ENCODE data around the gene ATXN10. TPM values are rescaled to one million over a fixed set of nuclear protein-coding genes. Genes with fewer than 3 reads are reported as not detected.

ATXN10 gene
- total RNA-seq, 2 experiments from 2014 or later = 43.8 to 48.0 TPM

GRCh38 chr22:45834241-45834640 lies 162.6 kb downstream of the ATXN10 start:
- Mint-ChIP-seq H3K9me3 (no peaks in the 10 kb centered on the region), H3K27ac (no peak overlapping the region), H3K4me1 (ENCODE audit: low read depth) (no peaks in the 10 kb centered on the region), H3K27me3 (no peaks in the 10 kb centered on the region), H3K36me3 (ENCODE audit: low read depth) (peaks cover 50% of the 10 kb centered on the region), H3K4me3 (no peak overlapping the region)
- no peak for DNase-seq
- POLR2A ChIA-PET = no interaction called here
- no peak for ATAC-seq (ENCODE audit: poor library complexity)
- no peaks in the 10 kb centered on the region for H3K4me1 ChIP-seq (ENCODE audit: insufficient read depth, low read length)
- CTCF ChIA-PET = interaction anchor here (0.6 kb wide), 1 partner anchor 185 kb away, joined by 3 read pairs; no protein-coding TSS in a partner anchor
- H3K9me3 ChIP-seq (ENCODE audit: control insufficient read depth in 1 of 2, insufficient read depth in 1 of 2, low read length in 2 of 2) = no peaks in the 10 kb centered on the region
- peaks cover 1% of the 10 kb centered on the region for H3K36me3 ChIP-seq (ENCODE audit: insufficient read depth, low read length)
- intact Hi-C loops (cut with DNase I, micrococcal nuclease) = no loop called here
- H3K27me3 ChIP-seq (ENCODE audit: control insufficient read depth in 1 of 2, insufficient read depth in 2 of 2, low read length in 2 of 2) = no peaks in the 10 kb centered on the region
- H3K4me3 ChIP-seq (ENCODE audit: low read length) = no peak overlapping the region
- no peak overlapping the region for H3K27ac ChIP-seq (ENCODE audit: low read depth in 1 of 2, low read length in 2 of 2)
- TF ChIP-seq CTCF (IDR thresholded peaks at IDR 0.05) = no peak

GRCh38 chr22:45834795-45835194 lies 163.2 kb downstream of the ATXN10 start:
- no peak for TF ChIP-seq CTCF (IDR thresholded peaks at IDR 0.05)
- Mint-ChIP-seq H3K27ac (no peak overlapping the region), H3K9me3 (no peaks in the 10 kb centered on the region), H3K4me1 (ENCODE audit: low read depth) (no peaks in the 10 kb centered on the region), H3K27me3 (no peaks in the 10 kb centered on the region), H3K36me3 (ENCODE audit: low read depth) (peaks cover 52% of the 10 kb centered on the region), H3K4me3 (no peak overlapping the region)
- no peaks in the 10 kb centered on the region for H3K9me3 ChIP-seq (ENCODE audit: control insufficient read depth in 1 of 2, insufficient read depth in 1 of 2, low read length in 2 of 2)
- ATAC-seq (ENCODE audit: poor library complexity) = no peak
- no peaks in the 10 kb centered on the region for H3K27me3 ChIP-seq (ENCODE audit: control insufficient read depth in 1 of 2, insufficient read depth in 2 of 2, low read length in 2 of 2)
- CTCF ChIA-PET = interaction anchor here (0.6 kb wide), 1 partner anchor 186 kb away, joined by 3 read pairs; no protein-coding TSS in a partner anchor
- intact Hi-C loops (cut with DNase I, micrococcal nuclease) = no loop called here
- no peak overlapping the region for H3K27ac ChIP-seq (ENCODE audit: low read depth in 1 of 2, low read length in 2 of 2)
- POLR2A ChIA-PET = no interaction called here
- no peaks in the 10 kb centered on the region for H3K4me1 ChIP-seq (ENCODE audit: insufficient read depth, low read length)
- H3K4me3 ChIP-seq (ENCODE audit: low read length) = no peak overlapping the region
- DNase-seq = no peak
- peaks cover 7% of the 10 kb centered on the region for H3K36me3 ChIP-seq (ENCODE audit: insufficient read depth, low read length)

GRCh38 chr22:45836418-45837169 lies 165.0 kb downstream of the ATXN10 start:
- ATAC-seq (ENCODE audit: poor library complexity) = no peak
- H3K4me3 ChIP-seq (ENCODE audit: low read length) = no peak overlapping the region
- ChIA-PET POLR2A (no interaction called here), CTCF (no interaction called here)
- H3K36me3 ChIP-seq (ENCODE audit: insufficient read depth, low read length) = peaks cover 18% of the 10 kb centered on the region
- peaks cover 66% of the 10 kb centered on the region for H3K36me3 Mint-ChIP-seq (ENCODE audit: low read depth)
- H3K4me1 Mint-ChIP-seq (ENCODE audit: low read depth) = no peaks in the 10 kb centered on the region
- no peak overlapping the region for H3K4me3 Mint-ChIP-seq
- no peaks in the 10 kb centered on the region for H3K9me3 ChIP-seq (ENCODE audit: control insufficient read depth in 1 of 2, insufficient read depth in 1 of 2, low read length in 2 of 2)
- H3K27me3 ChIP-seq (ENCODE audit: control insufficient read depth in 1 of 2, insufficient read depth in 2 of 2, low read length in 2 of 2) = no peaks in the 10 kb centered on the region
- no peak overlapping the region for H3K27ac ChIP-seq (ENCODE audit: low read depth in 1 of 2, low read length in 2 of 2)
- H3K4me1 ChIP-seq (ENCODE audit: insufficient read depth, low read length) = no peaks in the 10 kb centered on the region
- H3K9me3 Mint-ChIP-seq = no peaks in the 10 kb centered on the region
- H3K27ac Mint-ChIP-seq = no peak overlapping the region
- no peak for DNase-seq
- intact Hi-C loops (cut with DNase I, micrococcal nuclease) = no loop called here
- H3K27me3 Mint-ChIP-seq = no peaks in the 10 kb centered on the region
- no peak for TF ChIP-seq CTCF (IDR thresholded peaks at IDR 0.05)
